ENCODE measurements around the gene ZNF638. TPM values are rescaled to one million over a fixed set of nuclear protein-coding genes. Genes with fewer than 3 reads are reported as not detected.

The ZNF638 gene
- total and polyA plus RNA-seq, 4 donors, result 24.8 to 151 (median 56.1) TPM

- H3K9ac ChIP-seq (ENCODE audit: low read depth in 1 of 2, low read length in 2 of 2), result no peak overlapping the region
- no peak for DNase-seq (ENCODE audit: low spot score)
Observed at GRCh38 chr2:71462641-71463341, 131.2 kb downstream of the ZNF638 start.

More at GRCh38 chr2:71462641-71463341, 131.2 kb downstream of the ZNF638 start:
- no peaks in the 10 kb centered on the region for H3K9me3 ChIP-seq (ENCODE audit: control insufficient read depth in 4 of 4, low read length in 3 of 4)
- no peaks in the 10 kb centered on the region for H3K27me3 ChIP-seq (ENCODE audit: control insufficient read depth in 4 of 4, insufficient read depth in 4 of 4, low read length in 3 of 4)
- 94% methylated on average over 5 of the region's 5 CpGs for WGBS
- TF ChIP-seq FOXA1 (IDR thresholded peaks at IDR 0.05), result no peak
- no peak for TF ChIP-seq MAX (IDR thresholded peaks at IDR 0.05)
- no peak for TF ChIP-seq RXRA (IDR thresholded peaks at IDR 0.05)
- no peak for TF ChIP-seq ZBTB33 (IDR thresholded peaks at IDR 0.05)
- TF ChIP-seq YY1 (IDR thresholded peaks at IDR 0.05), result no peak
- no peak for TF ChIP-seq CTCF (IDR thresholded peaks at IDR 0.05; ENCODE audit: low read depth, low read length, missing input control)
- TF ChIP-seq REST (IDR thresholded peaks at IDR 0.05), result no peak
- TF ChIP-seq TAF1 (conservative IDR thresholded peaks at IDR 0.05), result no peak
- TF ChIP-seq FOXA2 (IDR thresholded peaks at IDR 0.05), result no peak
- no peak for TF ChIP-seq SP1 (IDR thresholded peaks at IDR 0.05)
- H3K27ac ChIP-seq (ENCODE audit: low read depth in 1 of 2, low read length in 2 of 2), result no peak overlapping the region
- no peak overlapping the region for H3K4me3 ChIP-seq (ENCODE audit: low read depth in 1 of 3, low read length in 3 of 3)
- H3K4me1 ChIP-seq (ENCODE audit: control insufficient read depth in 4 of 4, insufficient read depth in 4 of 4, low read length in 3 of 4), result peaks cover 5 to 52% (median 35%) of the 10 kb centered on the region in 4 donors
- no peaks in the 10 kb centered on the region for H3K36me3 ChIP-seq (ENCODE audit: control insufficient read depth in 4 of 4, insufficient read depth in 3 of 4, low read depth in 1 of 4, low read length in 3 of 4)
